GM04503 (cell line): ENCODE results near the gene CSNK2A1.

ENCODE experiments used
- DNase-seq: peaks from one replicate; pipeline ENCODE4 v3.0.0-alpha.2; 2012; ENCODE audit warnings: low read depth

Gene CSNK2A1

DNA sequence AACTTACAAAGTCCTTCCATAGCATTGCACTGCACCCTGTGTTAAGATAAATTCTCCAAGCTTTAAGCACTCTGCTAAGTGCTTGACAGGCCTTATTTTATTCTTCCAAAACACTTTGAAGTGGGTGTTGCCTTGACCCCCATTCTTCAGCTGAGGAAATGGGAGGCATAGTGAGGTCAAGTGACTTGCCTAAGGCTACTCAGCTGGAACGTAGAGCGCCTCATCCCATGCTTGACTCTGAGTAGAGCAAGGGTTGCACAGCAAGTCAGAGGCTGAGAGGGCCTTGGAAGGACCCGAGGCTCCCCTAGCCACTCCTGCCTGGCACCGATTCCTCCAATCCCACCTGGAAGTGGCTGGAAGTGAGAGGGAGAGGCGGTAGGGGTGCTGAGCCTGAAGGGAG, 19.6 kb upstream of the CSNK2A1 start:
- DNase-seq, result no peak

DNA sequence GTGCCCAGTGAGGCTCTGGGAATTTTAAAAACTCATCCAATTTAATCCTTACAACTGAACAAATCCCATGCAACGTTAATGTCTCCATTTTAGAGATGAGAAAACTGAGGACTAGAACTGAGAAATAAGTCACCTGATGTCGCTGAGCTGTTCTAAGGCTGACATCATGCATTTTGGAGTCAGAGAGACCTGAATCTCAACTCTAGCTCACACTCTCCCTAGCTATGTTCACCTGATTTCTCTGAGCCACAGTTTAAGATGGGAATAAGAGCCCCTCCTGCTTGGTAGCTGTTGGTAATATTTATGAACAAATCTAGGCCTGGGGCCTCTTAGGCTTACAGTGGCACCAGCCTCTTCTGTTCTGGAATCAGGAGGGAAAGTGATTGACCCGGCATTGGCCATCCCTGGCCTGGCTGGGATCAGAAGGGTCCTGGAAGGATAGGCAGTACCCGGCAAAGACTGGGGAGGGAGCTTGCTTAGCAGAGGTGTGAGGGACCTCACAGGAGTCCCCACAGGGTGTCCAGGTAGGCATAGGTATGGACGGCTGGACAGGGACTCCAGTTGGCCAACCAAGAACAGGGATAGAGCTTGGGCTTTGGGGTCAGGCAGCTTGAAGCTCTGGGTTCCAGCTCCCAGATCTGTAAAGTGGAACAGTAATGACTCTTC, 18.8 kb upstream of the CSNK2A1 start:
- no peak for DNase-seq

DNA sequence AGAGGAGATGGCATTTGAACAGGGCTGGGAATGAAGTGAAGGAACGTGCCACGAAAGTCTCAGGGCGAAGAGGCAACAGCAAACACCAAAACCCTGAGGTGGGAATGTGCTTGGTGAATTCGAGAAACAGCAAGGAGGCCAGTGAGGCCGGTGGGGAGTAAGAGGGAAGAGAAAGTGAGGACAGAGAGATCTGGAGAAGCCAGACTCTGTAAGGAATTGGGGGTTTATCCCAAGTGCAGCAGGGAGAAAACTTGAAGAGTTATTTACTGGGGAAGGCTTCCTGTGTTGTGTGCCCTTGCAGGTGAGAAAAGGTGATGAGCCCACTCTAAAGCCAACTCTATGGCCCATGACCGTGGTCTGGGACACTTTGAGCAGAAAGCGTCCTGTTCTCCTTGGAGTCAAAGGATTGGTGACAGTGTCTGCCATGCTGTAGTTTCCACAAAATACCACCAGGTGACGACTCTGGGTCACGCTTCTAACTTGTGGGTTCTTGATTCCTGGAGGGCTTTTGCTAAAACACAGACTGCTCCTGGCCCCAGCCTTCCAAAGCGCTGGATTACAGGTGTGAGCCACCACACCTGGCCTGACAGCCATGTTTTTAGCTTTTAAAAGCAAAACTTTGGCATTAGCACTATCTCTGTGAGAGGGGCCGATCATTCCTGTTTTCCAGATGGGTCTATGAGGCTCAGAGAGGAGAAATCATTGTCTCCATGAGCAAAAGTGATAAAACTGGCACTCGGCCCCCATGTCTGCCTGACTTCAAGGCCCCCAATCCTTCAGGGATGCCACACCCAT, 18.0 kb upstream of the CSNK2A1 start:
- no peak for DNase-seq

DNA sequence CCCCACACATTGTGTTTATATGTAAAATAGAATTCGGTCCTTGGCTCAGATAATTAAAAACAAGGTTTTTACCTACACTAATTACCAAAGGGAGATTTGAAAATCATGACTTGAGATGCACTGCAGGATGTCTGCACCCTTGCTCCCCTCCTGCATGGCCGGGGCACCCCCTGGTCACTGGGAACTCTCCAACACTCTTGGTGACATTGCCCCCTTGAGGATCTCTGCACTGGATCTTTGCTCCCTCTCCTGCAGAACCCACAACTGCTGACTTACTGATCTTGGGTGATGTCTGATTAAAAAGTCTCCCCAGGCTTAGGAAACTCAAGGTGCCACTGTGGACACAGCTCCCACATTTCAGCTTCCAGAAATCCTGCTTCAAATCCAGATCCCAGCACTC, 17.1 kb upstream of the CSNK2A1 start:
- DNase-seq, result no peak

DNA sequence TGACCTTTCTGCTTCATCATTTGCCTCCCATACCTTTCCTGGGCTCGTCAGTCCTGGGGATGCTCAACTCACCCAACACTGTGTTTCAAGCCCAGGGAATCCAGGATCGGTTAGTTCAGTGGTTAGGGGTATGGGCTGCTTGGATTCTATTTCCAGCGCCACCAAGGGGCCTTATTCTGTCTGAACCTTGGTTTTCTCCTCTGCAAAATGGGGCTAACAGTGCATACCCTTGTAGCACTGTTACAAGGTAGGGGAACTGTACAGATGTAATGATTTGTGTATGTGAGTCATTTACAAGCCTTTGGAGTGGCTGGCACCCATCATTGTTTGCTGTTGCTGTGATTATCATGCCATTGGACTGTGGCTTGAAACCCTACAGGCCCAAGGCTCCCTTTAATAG, 14.5 kb upstream of the CSNK2A1 start:
- no peak for DNase-seq

DNA sequence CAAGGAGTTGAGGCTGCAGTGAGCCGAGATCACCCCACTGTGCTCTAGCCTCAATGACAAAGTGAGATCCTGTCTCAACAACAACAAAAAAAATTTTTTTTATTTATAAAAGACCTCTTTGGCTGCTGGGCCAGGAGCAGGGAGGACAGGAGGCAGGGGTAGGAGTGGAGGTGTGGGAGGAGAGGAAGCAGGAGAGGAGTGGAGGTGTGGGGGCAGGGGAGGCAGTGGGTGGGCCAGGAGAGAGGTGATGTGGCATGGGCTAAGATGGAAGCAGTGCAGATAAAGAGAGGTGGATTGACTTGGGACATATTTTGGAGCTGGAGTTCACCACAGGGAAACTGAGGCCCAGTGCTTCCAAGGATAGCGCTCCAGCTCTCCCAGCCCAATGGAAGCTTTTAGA, 13.4 kb upstream of the CSNK2A1 start:
- no peak for DNase-seq

DNA sequence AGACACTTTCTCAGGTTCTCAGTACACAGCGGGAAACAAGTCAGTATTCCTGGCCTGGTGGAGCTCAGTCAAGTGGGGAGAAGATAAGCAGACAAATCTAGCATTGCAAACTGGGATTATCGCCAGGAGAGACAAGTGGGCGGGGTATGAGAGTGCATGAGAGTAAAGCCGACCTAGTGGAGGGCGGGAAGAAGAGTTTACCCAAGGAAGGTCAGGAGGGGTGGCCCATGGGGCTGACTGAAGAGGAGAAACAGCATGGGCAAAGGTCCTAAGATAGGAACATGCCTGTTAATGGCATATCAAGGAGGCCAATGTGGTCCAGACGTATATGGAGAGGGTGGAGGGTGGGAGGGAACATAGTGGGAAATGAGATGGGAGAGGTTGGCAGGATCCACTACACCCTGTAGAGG, 12.4 kb upstream of the CSNK2A1 start:
- no peak for DNase-seq

DNA sequence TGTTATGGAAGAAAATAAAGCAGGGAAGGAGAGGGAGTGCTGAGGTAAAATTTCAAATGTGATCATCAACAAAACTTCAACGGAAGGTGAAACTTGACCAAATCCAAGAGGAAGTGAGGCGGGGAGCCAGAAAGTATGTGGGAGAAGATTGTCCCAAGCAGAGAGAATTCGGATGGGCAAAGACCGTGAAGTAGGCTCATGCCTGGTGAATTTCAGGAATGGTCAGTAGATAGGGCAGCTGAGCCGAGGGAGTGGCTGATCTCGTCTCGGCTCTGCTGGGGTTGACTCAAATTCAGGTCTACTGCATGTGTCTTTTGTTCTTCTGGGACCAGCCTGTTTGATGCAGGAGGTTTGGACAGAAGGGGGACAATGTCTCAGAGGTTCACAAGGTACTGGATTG, 7.0 kb upstream of the CSNK2A1 start:
- no peak for DNase-seq

DNA sequence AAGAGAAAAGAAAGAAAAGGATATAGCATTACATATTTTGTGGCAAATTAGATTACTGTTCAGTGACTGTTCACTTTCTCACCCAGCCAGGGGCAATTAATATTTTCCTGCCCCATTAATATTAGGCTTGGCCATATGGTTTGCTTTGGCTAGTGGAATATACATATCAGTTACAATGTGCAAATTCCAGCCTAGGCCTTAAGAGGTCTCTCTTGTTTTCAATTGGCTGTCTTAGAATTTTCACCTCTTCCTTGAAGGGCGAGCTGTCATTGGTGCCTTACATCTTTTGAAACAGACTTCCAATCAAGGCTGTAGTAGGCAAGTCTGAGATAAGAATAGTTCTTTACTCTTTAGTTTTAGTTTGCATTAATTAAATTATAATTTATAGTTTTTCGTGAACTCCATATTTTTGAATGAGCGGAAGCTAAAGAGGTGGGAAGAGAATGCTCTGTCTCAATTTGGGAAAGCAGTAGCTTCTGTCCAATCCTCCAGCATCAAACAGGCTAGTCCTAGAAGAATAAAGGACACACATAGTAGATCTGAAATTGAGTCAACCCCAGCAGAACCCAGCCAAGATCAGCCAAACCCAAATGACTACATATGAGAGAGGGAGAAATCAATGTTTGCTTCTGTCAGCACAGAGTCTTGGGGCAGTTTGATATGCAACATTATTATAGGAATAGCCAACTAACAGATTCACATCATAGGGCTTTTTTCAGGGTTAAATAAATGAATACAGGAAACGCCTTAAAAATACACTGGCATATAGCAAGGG, 6.3 kb upstream of the CSNK2A1 start:
- no peak for DNase-seq

DNA sequence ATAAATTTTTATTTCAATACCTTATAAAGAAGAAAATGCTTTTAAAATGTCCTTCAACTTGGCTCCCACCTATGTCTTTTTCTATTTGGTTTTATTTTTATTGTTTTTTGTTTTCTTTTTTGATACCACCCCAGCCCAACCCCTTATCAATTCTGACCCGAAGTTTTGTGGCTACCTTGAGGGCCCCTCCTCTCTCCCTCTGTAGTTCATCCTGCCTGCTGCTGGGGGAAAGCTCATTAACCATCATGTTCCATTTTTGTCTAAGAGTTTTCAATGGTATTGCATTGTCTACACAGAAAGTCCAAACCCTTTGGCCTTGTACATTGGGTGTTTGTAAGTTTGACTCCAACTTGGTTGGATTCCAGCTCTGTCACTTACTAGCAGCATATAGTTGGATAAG, 5.3 kb upstream of the CSNK2A1 start:
- no peak for DNase-seq

DNA sequence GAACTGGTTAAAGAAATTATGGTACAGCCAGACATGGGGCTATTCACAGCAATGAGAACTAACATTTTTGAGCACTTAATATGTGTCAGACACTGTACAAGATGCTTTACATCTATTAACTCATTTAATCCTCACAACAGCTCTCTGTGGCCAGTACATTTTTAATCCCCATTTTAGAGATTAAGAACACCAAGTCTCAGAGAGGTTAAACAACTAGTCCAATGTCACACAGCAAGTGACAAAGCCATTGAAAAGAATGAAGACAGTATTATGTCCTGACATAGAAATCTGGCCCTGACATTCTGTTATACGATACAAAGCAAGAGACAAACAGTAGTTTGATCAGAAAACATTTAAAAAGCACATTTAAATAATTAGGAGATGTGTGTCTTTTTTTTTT, 3.8 kb upstream of the CSNK2A1 start:
- no peak for DNase-seq

DNA sequence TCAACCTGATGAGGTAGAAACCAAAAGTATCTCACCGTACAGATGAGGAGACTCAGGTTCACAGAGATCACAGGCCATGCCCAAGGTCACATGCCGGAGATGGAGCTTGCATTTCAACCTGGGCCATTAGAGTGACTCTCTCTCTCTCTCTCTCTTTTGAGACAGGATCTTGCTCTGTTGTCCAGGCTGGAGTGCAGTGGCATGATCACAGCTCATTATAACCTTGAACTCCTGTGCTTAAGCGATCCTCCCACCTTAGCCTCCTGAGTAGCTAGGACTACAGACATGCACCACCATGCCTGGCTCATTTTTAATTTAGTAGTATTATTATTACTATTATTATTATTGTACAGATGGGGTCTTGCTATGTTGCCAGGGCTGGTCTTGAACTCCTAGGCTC, 2.8 kb upstream of the CSNK2A1 start:
- DNase-seq, result no peak

DNA sequence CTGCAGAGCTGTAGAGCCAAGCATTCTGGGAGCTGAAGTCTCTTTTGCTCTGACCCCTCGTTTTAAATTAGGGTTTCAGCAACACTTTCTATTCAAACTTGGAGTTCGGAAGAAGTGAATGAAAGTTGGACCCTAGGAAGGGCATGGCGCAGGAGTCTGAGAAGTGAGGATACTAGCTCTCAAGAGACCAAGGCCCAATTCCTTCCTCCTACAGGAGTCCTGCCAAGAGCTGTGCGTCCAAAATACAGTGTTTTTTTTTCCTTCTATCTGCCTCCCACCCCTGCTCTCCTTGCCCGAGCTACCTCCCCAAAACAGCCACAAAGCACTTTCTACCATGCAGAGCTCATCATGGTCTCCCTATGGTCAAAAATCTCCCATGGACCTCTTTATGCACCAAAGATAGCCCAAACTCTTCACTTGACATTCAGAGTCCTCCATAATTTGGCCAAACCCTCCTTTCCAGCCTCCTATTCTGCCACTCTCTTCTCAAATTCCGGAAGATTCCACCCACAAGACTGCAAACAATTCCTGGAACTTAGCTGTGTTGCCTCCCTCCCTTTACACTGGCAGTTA, 649 bp upstream of the CSNK2A1 start:
- no peak for DNase-seq

DNA sequence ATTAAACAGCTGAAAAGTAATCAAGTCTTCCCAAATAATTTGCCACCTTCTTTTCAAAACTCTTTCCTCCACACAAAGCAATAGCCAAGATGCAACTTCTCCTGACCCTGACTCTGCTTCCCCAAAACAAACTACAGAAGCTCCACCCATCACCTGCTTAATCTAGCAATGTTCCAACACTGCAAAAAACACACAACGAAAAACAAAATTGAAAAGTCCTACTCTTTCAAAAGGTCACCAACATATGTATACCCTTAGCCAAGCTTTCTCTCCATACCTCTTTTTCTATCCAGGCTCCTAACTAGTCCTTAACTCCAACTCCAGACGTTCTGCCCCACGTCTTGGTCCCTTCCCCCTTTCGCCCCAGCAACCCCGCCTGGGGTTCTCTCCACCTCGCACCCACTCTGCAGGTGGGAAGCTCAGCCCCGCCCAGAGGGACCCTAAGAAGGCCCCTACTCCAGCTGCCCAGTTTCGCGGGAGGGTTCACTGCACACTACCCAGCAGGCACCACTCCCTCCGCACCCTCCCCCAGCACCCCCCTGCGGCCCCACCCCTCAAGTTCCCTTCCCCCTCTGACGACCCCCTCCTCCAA, 717 bp downstream of the CSNK2A1 start:
- DNase-seq, result no peak

DNA sequence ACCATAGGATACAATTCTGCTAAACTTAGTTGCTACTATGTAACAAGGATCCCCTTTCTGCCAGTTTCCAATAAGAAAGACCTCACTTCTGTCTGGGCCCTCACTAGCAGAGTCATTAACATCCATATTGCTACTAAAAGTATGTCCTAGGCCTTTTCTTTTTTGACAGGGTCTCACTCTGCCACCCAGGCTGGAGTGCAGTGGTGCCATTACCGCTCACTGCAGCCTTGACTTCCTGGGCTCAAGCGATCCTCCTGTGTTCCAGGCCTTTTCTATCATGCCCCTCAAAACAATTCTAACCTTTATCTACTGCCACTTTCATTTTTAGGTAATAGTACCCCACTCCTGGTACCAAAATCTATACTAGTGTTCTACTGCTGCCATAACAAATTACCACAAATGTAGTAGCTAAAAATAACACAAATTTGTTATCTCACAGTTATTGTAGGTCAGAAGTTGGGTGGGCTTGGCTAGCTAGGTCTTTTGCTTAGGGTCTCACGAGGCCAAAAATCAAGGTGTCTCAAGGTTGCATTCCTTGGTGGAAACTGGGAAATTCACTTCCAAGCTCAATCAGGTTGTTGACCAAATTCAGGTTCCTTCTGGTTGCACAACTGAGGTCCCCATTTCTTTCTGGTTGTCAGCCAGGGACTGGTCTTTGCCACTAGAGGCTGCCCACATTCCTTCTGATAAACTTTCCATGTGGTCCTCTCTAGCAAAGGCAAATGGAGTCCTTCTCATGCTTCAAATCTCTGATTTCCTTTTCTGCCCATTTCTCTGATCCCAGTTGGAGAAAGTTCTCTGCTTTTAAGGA, 3.0 kb downstream of the CSNK2A1 start:
- no peak for DNase-seq

DNA sequence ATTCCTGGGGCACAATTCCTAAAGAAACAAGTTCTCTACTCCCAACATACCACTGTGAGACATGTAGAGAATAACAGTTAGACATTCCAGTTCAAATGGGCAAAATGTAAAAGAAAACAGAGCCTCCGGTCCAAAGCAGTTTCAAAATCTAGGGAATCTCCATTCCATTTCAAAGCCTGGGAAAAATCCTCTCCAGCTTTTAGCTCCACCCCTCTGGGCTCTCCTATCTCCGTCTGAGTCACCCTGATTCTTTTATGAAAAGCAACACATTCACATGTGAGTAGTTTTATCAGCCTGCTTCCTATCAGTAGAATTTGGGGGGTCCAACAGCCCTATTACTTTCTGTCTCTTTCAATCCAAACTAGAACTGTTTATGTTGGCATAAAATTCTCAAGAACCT, 3.7 kb downstream of the CSNK2A1 start:
- peak; percentile 47 for DNase-seq

DNA sequence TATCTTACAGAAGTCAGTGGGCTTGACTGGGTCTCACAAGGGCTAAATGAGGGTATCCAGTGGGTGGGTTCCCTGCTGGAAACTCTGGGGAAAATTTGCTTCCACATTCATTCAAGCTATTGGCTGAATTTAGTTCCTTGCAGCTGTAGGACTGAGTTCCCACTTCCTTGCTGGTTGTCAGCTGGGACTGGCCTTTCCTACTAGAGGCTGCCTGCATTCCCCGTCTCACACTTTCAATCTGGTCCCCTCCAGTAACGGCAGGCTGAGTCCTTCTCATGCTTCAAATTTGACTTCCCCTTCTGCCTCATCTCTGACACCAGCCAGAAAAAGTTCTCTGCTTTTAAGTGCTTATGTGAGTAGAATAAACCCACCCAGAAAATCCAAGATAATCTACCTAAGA, 4.4 kb downstream of the CSNK2A1 start:
- DNase-seq, result no peak

DNA sequence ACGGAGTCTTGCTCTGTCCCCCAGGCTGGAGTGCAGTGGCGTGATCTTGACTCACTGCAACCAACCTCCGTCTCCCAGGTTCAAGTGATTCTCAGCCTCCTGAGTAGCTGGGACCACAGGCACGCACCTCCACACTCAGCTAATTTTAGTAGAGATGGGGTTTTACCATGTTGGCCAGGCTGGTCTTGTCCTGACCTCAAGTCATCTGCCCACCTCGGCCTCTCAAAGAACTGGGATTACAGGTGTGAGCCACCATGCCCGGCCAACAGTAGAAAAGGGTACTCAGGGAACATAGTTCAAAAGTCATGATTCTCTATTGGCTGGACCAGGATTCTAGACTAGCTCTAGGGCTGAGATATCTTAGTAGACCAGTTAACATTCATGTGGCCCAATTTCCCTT, 5.6 kb downstream of the CSNK2A1 start:
- no peak for DNase-seq

DNA sequence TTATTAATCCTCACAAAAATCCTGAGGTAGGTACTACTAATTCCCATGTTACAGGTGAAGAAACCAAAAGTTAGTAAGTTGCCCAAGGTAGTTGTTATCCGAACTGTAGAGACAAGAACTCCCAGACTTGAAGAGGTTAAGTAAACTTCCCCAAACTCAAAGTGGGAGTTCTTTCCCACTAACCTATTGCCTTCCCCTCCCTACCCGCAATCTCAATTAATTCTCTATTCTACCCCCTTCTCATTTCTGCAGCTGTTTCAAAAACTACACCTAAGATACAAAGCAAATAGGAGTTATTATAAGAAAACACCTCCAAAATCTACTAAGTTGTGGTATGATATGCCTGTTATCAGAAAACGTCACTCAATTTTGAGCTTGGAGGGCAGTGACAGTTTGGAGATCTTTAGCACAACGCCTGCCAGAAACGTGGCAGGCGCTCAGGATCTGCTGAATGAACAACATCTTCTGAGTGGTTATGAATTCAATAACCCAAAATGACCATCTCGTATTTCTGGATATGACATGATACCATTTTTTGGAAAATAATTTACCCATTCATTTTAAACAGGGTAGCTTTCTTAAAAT, 7.1 kb downstream of the CSNK2A1 start:
- DNase-seq, result no peak

DNA sequence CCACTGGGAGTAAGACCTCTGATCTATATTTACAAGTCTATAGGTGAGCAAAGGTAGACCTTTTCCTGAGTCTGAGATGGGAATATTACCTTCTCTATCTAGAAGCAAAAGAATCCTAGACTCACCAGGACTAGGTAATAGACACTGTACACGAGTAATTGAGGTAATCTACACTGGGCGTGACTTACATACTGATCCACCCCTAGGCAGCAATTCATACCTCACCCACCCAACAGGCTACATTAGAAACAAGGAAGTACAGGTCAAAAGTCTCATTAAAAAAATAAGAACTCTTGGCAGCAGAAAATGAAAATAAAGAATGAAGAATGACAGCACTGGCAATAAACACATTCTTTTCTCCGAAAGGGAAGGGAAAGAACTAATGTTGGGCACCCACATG, 7.6 kb downstream of the CSNK2A1 start:
- DNase-seq, result no peak

DNA sequence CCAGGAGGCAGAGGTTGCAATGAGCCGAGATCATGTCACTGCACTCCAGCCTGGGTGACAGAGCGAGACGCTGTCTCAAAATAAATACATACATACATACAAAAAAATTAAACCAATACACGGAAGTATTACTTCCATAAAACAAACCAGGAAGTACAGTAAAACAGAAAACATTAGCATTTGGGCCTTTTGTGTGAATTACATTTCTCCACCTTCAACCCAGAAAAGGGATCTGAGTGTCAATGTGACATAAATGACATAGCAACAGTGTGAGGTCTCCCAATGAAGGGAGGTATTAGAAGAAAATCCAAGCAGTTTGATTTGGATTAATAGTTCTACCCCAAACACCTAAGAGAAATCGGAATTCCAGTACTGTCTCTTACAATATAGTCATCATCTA, 10.1 kb downstream of the CSNK2A1 start:
- no peak for DNase-seq
